Osteocyte (in vitro differentiated cells): ENCODE results near the gene PLCB1. TPM values are rescaled to one million over a fixed set of nuclear protein-coding genes. Genes with fewer than 3 reads are reported as not detected.

Experiments used
- DNase-seq: peaks from one replicate; pipeline ENCODE4 v3.0.0; 2021; ENCODE audit warnings: mixed read lengths; ENCODE audit not compliant: unreplicated experiment; ENCODE audit errors: extremely low spot score
- H3K27ac Mint-ChIP-seq: one replicate; pipeline ENCODE4 v1.8.0; 2021; ENCODE audit warnings: mild to moderate bottlenecking, mixed read lengths; ENCODE audit not compliant: unreplicated experiment
- H3K27me3 Mint-ChIP-seq: one replicate; pipeline ENCODE4 v1.8.0; 2021; ENCODE audit warnings: mixed read lengths; ENCODE audit not compliant: unreplicated experiment
- H3K36me3 Mint-ChIP-seq: one replicate; pipeline ENCODE4 v1.8.0; 2021; ENCODE audit warnings: mixed read lengths; ENCODE audit not compliant: unreplicated experiment
- H3K4me1 Mint-ChIP-seq: one replicate; pipeline ENCODE4 v1.8.0; 2021; ENCODE audit warnings: mixed read lengths; ENCODE audit not compliant: unreplicated experiment
- H3K4me3 Mint-ChIP-seq: one replicate; pipeline ENCODE4 v1.8.0; 2021; ENCODE audit warnings: mild to moderate bottlenecking, moderate library complexity, mixed read lengths; ENCODE audit not compliant: unreplicated experiment
- H3K9me3 Mint-ChIP-seq: one replicate; pipeline ENCODE4 v1.8.0; 2021; ENCODE audit warnings: mixed read lengths; ENCODE audit not compliant: unreplicated experiment
- total RNA-seq: library from RNA; stranded (reverse); gene quantifications from 2 replicates; pipeline ENCODE4 v1.2.1, GENCODE V29; 2021
- TF ChIP-seq, protein P1 (sequence below): fragments of 200-600 bp; sonication (generic); IDR thresholded peaks from 2 replicates; pipeline ENCODE4 v1.5.0; 2021; ENCODE audit warnings: antibody characterized with exemption, mild to moderate bottlenecking, moderate library complexity

Gene PLCB1
- total RNA-seq, 1 donor from 2014 or later, result 33.3 TPM

- Mint-ChIP-seq H3K27ac (no peak overlapping the region), H3K4me1 (no peaks in the 10 kb centered on the region), H3K9me3 (peaks cover 8% of the 10 kb centered on the region), H3K27me3 (no peaks in the 10 kb centered on the region), H3K4me3 (no peak overlapping the region), H3K36me3 (no peaks in the 10 kb centered on the region)
- DNase-seq, result no peak
- TF ChIP-seq, protein P1, sequence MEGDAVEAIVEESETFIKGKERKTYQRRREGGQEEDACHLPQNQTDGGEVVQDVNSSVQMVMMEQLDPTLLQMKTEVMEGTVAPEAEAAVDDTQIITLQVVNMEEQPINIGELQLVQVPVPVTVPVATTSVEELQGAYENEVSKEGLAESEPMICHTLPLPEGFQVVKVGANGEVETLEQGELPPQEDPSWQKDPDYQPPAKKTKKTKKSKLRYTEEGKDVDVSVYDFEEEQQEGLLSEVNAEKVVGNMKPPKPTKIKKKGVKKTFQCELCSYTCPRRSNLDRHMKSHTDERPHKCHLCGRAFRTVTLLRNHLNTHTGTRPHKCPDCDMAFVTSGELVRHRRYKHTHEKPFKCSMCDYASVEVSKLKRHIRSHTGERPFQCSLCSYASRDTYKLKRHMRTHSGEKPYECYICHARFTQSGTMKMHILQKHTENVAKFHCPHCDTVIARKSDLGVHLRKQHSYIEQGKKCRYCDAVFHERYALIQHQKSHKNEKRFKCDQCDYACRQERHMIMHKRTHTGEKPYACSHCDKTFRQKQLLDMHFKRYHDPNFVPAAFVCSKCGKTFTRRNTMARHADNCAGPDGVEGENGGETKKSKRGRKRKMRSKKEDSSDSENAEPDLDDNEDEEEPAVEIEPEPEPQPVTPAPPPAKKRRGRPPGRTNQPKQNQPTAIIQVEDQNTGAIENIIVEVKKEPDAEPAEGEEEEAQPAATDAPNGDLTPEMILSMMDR, result no peak
Observed at GRCh38 chr20:8912731-8913130, 780.7 kb downstream of the PLCB1 start.

DNA sequence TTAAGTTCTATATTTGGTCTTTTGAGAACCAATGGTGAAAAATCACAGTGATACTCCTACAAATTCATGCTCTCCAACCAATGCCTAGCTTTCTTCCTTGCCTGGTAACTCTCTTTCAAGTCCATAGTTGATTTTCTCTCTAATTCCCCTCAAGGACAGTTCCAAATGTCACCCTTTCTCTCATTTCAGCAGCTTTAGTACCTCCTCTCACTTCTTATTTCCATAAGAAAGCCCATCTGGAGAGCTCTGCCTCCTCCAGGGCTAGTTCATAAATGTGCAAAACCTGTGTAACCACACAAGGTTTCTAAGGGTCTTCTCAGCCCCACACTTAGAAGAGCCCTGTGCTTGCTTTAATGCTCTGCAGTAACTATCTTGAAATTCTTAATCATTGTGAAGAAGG, 781.4 kb downstream of the PLCB1 start:
- Mint-ChIP-seq H3K27me3 (no peaks in the 10 kb centered on the region), H3K4me1 (no peaks in the 10 kb centered on the region), H3K36me3 (no peaks in the 10 kb centered on the region), H3K9me3 (peaks cover 8% of the 10 kb centered on the region), H3K4me3 (no peak overlapping the region), H3K27ac (no peak overlapping the region)
- TF ChIP-seq, protein P1, result no peak
- no peak for DNase-seq

DNA sequence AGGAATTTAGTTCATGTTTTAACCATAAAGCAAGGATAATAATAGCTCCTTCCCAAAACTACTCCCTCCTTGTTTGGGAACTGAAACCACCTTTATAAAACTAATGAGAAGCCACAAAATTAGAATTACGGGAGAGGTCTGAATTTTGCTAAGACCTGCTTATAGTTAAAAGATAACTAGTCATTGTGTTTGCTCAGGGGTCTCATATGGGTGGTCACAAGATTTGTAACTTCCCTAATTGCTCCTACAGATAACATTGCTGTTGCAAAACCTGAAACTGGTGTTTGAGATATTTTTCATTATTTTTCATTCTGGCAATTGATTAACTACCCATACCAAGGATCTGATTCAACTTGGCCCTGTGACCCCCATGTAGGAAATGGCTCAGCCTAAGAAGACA, 782.4 kb downstream of the PLCB1 start:
- DNase-seq, result no peak
- no peaks in the 10 kb centered on the region for H3K27me3 Mint-ChIP-seq
- H3K4me3 Mint-ChIP-seq, result no peak overlapping the region
- TF ChIP-seq, protein P1, result no peak
- H3K36me3 Mint-ChIP-seq, result no peaks in the 10 kb centered on the region
- H3K27ac Mint-ChIP-seq, result no peak overlapping the region
- H3K4me1 Mint-ChIP-seq, result no peaks in the 10 kb centered on the region
- peaks cover 8% of the 10 kb centered on the region for H3K9me3 Mint-ChIP-seq

GRCh38 chr20:8917084-8917483, 785.0 kb downstream of the PLCB1 start:
- H3K27me3 Mint-ChIP-seq, result no peaks in the 10 kb centered on the region
- peaks cover 8% of the 10 kb centered on the region for H3K9me3 Mint-ChIP-seq
- TF ChIP-seq, protein P1, result no peak
- H3K36me3 Mint-ChIP-seq, result no peaks in the 10 kb centered on the region
- DNase-seq, result no peak
- no peaks in the 10 kb centered on the region for H3K4me1 Mint-ChIP-seq
- no peak overlapping the region for H3K4me3 Mint-ChIP-seq
- H3K27ac Mint-ChIP-seq, result no peak overlapping the region

- TF ChIP-seq, protein P1, result no peak
- Mint-ChIP-seq H3K4me1 (no peaks in the 10 kb centered on the region), H3K9me3 (peaks cover 8% of the 10 kb centered on the region), H3K4me3 (no peak overlapping the region), H3K27me3 (no peaks in the 10 kb centered on the region), H3K27ac (no peak overlapping the region), H3K36me3 (no peaks in the 10 kb centered on the region)
- DNase-seq, result no peak
Observed at GRCh38 chr20:8918145-8918544, 786.1 kb downstream of the PLCB1 start.
